GM12864 (cell line): Measurements from ENCODE around the gene MANSC1.

Experiments
- DNase-seq: peaks from one replicate; pipeline ENCODE4 v3.0.0-alpha.2; 2011; ENCODE audit warnings: low read depth
- H3K4me3 ChIP-seq: 2 replicates; pipeline ENCODE4 v1.5.1; 2011; ENCODE audit warnings: mild to moderate bottlenecking, low read depth, low read length, control low read depth
- CTCF ChIP-seq: IDR thresholded peaks from 2 replicates; pipeline ENCODE4 v1.5.1; 2011; ENCODE audit warnings: low read depth, mild to moderate bottlenecking, moderate library complexity, low read length, control low read depth, inconsistent platforms; ENCODE audit errors: missing control alignments

The MANSC1 gene

DNA sequence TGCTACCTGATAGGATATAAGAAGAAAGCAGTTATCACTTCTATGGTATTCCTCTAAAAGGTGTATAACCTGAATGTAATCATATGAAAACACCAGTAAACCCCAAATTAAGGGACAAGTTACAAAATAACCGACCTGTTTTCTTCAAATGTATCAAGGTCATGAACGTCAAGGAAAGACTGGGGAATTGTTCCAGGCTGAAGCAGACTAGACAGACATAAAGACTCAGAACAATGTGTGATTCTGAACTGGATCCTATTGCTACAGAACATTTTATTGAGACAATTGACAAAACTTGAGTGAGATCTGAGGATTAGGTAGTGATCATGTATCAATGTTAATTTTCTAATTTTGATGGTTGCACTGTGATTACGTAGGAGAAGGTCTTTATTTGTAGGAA, 67.8 kb downstream of the MANSC1 start:
- no peak for DNase-seq
- H3K4me3 ChIP-seq: no peak overlapping the region
- TF ChIP-seq CTCF: no peak

- no peak overlapping the region for H3K4me3 ChIP-seq
- TF ChIP-seq CTCF: no peak
- no peak for DNase-seq
Measured at GRCh38 chr12:12281134-12281533, 68.9 kb downstream of the MANSC1 start.

DNA sequence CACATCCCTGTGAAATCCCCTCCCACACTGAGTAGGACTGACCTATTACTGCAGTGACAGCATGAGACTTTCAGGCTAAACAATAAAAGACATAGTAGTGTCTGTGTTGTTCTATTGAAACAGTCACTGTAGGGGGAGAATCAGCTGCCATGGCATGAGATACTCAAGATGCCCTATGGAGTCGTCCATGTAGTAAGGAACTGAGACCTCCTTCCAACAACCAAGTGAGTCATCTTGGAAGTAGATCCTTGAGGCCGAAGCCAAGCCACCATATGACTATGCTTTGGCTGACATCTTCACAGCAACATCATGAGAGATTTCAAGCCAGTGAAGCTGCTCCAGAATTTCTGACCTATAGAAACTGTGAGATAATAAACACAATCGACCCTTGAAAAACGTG, 71.1 kb downstream of the MANSC1 start:
- H3K4me3 ChIP-seq: no peak overlapping the region
- no peak for DNase-seq
- TF ChIP-seq CTCF: no peak
